ENCODE data around the gene RPS19BP1.

Gene RPS19BP1

DNA sequence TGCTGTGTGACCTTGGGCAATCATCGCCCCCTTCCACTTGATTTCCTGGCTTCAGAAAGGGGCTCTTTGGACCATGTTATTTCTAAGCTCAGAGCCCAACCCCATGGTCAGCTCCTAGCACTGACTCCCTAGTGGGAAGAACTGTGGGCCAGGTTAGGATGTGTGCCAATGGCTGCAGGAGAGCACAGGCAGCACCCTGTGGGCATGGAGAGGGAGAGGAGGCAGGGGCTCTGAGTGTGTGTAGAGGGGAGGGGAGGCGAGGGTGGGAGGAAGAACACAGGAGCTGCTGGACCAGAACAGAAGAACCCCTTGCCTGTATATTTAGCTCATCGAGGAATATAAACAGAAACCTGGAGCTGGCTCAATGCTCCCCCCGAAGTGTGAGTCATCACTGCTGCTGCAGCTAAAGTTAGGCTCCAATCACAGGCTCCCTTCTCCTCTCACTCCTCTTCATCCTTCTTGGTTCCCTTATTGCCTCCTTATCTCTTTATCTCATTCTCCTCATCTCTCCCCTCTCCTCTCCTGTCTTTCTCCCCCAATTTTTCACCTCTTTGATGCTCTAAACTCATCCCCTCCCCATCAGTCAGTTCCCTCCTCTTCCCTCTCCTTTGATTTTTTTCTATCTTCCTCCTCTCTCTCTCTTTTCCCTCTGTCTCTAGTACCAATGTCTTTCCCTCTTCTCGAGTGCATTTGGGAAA, 14.5 kb upstream of the RPS19BP1 start:
- TF ChIP-seq POLR2A (IDR thresholded peaks at IDR 0.05; ENCODE audit: low read length) (no peak), GATA1 (IDR thresholded peaks at IDR 0.05; ENCODE audit: low read depth, low read length) (no peak)
- no peak for DNase-seq

DNA sequence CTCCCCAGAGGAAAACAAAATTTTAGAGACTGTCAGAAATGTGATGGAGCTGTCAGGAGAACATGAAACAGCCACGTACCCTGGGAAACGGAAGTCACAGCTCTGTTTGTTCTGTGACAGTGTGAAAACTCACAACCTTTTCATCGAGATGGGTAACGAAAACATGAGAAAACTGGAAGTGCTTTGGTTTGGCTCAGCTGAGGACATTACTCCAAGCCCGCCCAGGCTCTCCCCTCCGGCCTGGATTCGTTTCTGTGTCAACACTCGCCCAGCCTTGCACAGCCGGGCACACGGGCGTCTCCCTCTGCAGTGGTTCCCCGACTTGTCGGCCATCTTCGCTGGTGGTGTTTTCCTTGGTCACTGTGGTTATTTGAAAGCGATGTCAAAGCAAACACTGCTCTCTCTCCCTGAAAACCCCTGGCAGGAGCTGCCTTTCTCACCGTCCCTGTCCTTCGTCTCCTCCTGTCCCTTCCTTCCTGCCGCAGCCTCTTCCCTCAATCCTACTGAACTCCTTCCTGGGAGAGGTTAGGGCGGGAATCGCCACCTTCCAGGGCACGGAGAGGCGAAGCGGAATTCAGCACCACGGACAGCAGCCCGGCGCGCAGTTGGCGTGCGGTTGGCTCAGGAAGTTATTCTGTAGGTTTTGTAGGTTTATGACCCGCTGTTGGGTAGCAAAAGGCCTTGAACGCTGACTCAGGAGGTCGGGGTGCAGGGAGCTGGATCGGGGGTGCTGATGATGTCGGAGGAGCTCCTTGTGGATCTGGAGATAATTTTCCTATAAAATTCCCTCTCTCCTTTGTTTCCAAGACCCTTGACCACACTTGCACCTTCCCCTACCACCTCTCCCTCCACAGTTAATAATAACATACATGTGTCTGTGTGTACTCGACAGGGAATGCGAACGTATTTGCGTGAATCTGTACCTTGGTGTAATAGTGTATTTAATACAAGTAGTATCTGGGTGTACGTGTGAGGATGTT, 13.1 kb upstream of the RPS19BP1 start:
- TF ChIP-seq GATA1 (IDR thresholded peaks at IDR 0.05; ENCODE audit: low read depth, low read length), result no peak
- TF ChIP-seq POLR2A (IDR thresholded peaks at IDR 0.05; ENCODE audit: low read length), result no peak
- peak; percentile 58 to 74 for DNase-seq

DNA sequence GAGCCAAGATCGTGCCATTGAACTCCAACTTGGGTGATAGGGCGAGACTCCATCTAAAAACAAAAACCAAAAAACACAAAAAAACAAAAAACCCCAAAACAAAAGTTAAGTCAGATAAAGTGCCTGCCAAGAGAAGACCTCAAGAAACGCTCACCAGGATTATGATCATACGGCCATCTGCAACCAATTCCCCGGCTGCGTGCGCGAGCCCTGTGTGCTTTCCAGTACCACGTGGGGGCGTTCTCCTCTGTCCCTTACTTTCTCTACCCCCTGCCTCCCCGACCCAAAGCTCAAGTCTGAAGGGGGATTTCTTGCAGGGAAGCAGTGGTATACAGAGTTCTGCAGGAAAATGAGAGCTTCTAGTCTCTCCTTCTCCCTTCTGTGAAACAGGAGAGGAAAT, 10.5 kb upstream of the RPS19BP1 start:
- TF ChIP-seq GATA1 (IDR thresholded peaks at IDR 0.05; ENCODE audit: low read depth, low read length), result no peak
- TF ChIP-seq POLR2A (IDR thresholded peaks at IDR 0.05; ENCODE audit: low read length), result no peak

DNA sequence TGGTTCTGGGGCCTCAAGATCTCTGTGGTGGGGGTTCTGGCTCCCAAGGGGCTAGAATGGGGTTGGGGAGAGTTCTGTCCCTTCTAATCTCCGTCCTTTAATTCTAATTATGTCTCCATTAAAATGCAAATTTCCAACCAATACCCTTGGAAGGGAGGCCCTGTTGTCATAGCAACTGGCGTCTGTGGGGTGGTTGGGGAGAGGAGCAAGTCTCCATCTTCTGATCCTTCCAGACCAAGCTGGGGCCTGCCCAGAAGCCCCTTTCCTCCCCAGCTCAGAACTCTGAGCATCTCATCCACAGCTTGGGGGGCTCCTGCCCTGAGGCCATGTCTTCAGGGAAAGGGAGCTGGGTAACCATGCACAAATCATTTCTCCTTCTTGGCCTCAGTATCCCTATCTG, 5.4 kb upstream of the RPS19BP1 start:
- no peak for DNase-seq
- no peak for TF ChIP-seq GATA1 (IDR thresholded peaks at IDR 0.05; ENCODE audit: low read depth, low read length)
- no peak for TF ChIP-seq POLR2A (IDR thresholded peaks at IDR 0.05; ENCODE audit: low read length)

More for the DNA sequence above, 10.5 kb upstream of the RPS19BP1 start:
- DNase-seq, result peak; percentile 63 to 69

DNA sequence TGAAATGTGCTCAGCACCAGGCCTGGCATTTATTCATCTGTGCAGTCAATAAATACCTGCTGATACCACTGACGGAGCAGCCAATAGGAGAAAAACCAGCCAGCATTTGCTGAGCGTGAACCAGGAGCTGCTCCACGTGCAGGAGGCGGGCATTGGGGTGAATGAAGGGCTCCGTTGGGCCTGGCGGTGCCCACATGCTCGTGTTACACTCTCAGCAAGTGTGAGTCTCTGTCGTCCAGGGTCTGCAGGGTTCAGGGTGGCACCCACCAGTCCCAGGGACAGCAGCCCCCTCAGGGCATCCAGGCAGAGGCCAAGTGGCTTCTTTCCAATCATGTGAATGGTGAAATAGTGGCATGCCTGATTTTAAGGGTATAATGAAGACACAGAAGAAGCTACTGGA, 4.2 kb upstream of the RPS19BP1 start:
- no peak for TF ChIP-seq POLR2A (IDR thresholded peaks at IDR 0.05; ENCODE audit: low read length)
- no peak for TF ChIP-seq GATA1 (IDR thresholded peaks at IDR 0.05; ENCODE audit: low read depth, low read length)
- DNase-seq, result no peak

DNA sequence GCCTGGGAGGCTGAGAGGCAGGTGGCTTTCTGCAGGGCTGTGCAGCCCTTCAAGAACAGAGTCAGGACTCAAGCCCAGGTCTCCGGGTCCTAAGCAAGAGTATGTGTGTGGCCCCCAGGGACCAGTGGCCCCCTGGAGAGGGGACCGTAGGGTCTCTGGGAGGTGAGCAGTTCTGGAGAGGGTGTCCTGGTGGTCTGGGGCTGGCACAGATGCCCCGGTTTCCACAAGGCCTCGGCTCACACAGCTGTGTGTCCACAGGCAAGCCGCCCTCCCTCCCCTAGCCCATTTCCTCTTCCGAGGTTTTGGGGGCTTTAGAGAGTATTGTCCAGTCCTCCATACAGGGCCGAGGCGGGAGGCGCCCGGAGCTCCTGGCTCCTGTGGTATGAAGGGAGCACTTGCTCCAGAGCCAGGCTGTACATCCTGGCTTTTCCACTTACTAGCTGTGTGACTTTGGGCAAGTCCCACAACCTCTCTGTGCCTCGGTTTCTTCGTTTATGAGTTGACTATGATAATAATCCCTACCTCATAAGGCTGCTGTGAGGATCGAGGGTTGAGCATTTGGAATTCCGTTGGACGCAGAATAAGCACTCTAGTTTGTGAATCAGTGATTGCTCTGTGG, 3.4 kb upstream of the RPS19BP1 start:
- no peak for TF ChIP-seq POLR2A (IDR thresholded peaks at IDR 0.05; ENCODE audit: low read length)
- TF ChIP-seq GATA1 (IDR thresholded peaks at IDR 0.05; ENCODE audit: low read depth, low read length), result no peak
- no peak for DNase-seq

DNA sequence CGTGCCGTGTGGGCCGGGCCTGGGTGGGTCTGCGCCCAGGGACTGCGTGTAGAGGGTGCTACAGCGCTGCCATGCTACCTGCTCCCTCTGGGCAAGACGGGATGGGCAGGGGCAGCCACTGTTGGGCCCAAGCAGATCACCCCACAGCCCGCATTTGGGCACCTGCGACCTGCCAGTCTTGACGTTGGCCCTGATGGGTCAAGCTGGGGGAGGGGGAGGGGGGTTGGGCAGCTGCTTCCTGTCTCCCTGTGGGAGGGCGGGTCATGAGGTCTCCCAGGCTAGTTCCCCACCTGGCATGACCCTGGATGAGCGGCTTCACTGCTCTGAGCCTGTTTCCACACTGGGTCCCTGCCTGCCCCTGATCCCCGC, 2.8 kb upstream of the RPS19BP1 start:
- TF ChIP-seq GATA1 (IDR thresholded peaks at IDR 0.05; ENCODE audit: low read depth, low read length) (no peak), POLR2A (IDR thresholded peaks at IDR 0.05; ENCODE audit: low read length) (no peak)
- no peak for DNase-seq

DNA sequence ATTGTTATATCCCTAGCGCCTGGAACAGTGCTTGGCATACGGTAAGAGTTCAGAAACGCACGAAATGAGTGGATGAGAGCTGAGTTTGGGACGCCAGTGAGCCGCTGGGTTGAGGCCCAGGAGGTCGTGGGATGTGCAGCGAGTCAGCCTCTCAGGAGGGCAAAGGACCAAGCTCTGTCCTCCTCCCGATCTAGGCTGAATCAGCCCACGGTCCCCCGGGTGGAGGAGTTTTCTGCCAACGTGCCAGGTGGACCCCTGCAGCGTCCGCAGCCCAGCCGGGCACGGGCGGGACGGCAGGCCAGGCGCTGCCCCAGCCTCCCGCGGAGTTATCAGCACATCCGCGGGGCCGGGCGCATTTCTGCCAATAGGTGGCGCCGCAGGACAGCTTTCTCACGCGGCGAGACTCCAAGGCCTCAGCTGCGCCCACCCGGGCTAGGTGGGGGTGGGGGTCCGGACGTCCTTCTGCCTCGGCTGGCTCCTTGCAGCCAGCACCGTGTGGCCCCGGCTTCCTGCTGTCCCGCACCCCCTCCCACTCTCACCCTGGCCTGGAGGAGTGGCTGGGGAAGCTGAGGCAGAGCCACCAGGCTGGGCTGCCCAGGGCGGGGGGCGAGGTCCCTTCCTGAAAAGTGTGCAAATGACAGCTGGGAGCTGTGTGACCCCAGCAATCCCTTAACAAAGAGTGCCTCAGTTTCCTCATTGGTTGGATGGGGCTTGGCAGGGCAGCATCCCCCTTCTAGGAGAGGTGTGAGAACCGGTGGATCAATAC, 2.2 kb upstream of the RPS19BP1 start:
- DNase-seq, result peak; percentile 80 to 89
- TF ChIP-seq GATA1 (IDR thresholded peaks at IDR 0.05; ENCODE audit: low read depth, low read length), result no peak
- TF ChIP-seq POLR2A (IDR thresholded peaks at IDR 0.05; ENCODE audit: low read length), result no peak

DNA sequence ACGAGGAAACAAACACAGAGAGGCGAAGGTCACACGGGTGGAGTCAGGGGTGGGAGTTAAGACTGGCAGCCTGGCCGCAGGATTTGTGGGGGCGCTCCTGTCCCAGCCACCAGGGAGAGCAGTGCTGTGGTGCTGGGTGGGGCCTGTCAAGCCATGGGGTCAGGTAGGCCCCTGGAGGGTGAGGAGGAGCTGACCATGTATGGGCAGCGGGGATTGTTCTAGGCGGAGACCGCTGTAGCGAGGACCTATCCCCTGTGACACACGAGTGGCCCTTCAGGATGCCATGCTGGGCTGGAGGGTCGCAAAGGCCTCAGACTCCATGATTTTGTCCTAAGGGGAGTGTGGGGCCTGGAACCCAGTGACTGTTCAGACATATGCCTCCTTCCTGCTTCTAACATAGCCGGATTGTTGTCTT, 1.6 kb upstream of the RPS19BP1 start:
- DNase-seq, result no peak
- no peak for TF ChIP-seq GATA1 (IDR thresholded peaks at IDR 0.05; ENCODE audit: low read depth, low read length)
- no peak for TF ChIP-seq POLR2A (IDR thresholded peaks at IDR 0.05; ENCODE audit: low read length)

DNA sequence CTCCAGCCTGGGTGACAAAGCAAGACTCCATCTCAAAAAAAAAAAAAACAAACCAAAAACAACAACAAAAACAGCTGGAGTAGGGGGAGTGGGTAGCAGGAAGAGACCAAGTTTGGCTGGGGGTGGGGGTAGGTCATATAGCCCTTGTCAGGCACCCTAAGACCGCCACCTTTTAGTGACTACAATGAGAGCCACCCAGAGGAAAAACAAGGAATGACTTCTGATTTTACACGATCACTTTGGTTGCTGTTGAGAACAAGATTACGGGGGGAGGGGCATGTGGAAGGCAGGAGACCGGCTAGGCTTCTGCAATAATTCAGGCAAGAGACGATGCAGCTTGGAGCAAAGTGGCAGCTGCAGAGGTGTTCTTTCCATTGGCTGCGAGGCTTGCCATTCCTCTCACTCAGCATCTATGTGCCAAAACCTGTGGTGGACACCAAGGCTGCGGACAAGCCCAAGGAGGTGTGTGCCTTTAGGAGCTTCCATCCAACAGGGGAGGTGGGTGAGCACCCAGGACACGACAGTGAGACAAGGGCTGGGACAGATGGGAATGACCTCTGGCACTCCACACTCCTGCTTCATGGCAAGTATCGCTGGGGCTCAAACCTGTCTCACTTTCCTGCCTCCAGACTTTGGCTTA, 1.7 kb downstream of the RPS19BP1 start:
- no peak for TF ChIP-seq POLR2A (IDR thresholded peaks at IDR 0.05; ENCODE audit: low read length)
- no peak for TF ChIP-seq GATA1 (IDR thresholded peaks at IDR 0.05; ENCODE audit: low read depth, low read length)
- DNase-seq, result peak; percentile 81 to 85

DNA sequence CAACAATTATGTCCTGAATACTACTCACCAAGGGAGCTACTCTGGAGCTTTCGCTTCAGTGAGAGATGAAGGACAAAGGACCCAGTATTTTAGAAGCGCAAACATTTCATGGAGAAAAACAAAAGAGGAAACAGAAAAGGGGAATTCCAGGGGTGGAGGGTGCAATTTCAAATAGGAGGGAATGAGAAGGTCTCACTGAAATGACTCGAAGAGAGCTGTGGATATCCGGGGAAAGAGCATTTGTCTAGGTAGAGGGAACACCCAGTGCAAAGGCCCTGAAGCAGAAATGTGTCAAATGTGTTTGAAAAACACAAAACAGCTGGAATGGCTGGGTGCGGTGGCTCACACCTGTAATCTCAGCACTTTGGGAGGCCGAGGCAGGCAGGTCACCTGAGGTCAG, 2.4 kb downstream of the RPS19BP1 start:
- no peak for TF ChIP-seq GATA1 (IDR thresholded peaks at IDR 0.05; ENCODE audit: low read depth, low read length)
- TF ChIP-seq POLR2A (IDR thresholded peaks at IDR 0.05; ENCODE audit: low read length), result no peak
- DNase-seq, result no peak

DNA sequence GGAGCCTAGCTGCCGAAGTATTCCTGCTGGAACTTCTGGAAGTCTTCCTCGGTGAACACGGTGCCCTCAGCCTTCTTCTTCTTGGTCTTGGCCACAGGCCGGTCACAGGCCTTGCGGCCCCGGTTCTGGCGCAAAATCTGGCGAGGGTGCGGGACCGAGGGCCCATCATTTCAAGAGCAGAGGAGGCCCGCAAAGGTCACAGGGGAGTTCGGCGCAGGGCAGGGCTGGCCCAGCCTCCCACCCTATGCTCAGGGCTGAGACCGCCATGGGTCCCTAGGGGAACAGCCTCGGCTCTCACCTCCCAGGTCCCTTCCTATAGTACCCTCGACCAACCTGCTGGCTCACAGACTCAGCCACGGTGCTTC, 3.1 kb downstream of the RPS19BP1 start:
- no peak for DNase-seq
- TF ChIP-seq POLR2A (IDR thresholded peaks at IDR 0.05; ENCODE audit: low read length) (no peak), GATA1 (IDR thresholded peaks at IDR 0.05; ENCODE audit: low read depth, low read length) (no peak)

All from erythroblast (primary cell).